Type B pancreatic cell (in vitro differentiated cells): ENCODE results near the gene CALY. TPM values are rescaled to one million over a fixed set of nuclear protein-coding genes. Genes with fewer than 3 reads are reported as not detected.

Source experiments
- DNase-seq: peaks from one replicate; pipeline ENCODE4 v3.0.0; 2021; ENCODE audit warnings: mixed read lengths; ENCODE audit not compliant: unreplicated experiment; ENCODE audit errors: extremely low spot score
- H3K27ac Mint-ChIP-seq: 2 replicates; pipeline ENCODE4 v1.8.0; 2021; ENCODE audit warnings: mild to moderate bottlenecking, mixed read lengths
- H3K27me3 Mint-ChIP-seq: 2 replicates; pipeline ENCODE4 v1.8.0; 2021; ENCODE audit warnings: mixed read lengths
- H3K36me3 Mint-ChIP-seq: 2 replicates; pipeline ENCODE4 v1.8.0; 2021; ENCODE audit warnings: mixed read lengths
- H3K4me1 Mint-ChIP-seq: one replicate; pipeline ENCODE4 v1.8.0; 2021; ENCODE audit warnings: mixed read lengths; ENCODE audit not compliant: unreplicated experiment
- H3K4me3 Mint-ChIP-seq: 2 replicates; pipeline ENCODE4 v1.8.0; 2021; ENCODE audit warnings: mild to moderate bottlenecking, mixed read lengths
- H3K9me3 Mint-ChIP-seq: 2 replicates; pipeline ENCODE4 v1.8.0; 2021; ENCODE audit warnings: mixed read lengths
- total RNA-seq: library from RNA; stranded (reverse); gene quantifications from 2 replicates; pipeline ENCODE4 v1.2.1, GENCODE V29; 2021; ENCODE audit warnings: low replicate concordance
- TF ChIP-seq, protein P1 (sequence below): fragments of 200-600 bp; sonication (generic); conservative IDR thresholded peaks from 2 replicates; pipeline ENCODE4 v1.5.0; 2021; ENCODE audit warnings: antibody characterized with exemption, mild to moderate bottlenecking

The CALY gene
- total RNA-seq, 1 donor from 2014 or later = 3.6 TPM

DNA sequence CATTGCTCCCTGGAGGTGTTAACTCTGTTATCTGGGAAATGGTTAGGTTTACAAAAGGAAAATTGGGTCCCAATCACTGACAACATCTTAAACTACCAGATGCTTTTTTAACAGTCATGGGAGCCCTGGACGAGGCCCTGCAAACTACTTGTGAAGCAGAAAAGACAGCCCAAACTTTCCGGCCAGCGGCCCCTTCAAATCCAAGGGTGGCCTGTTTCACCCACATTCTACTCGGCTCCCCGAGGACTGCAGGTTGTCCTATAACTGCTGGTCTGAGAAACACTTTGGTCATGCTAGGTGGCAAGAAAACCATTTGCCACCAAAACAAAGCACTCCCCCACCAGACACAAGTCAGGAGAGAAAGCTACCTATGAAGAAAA is 30.6 kb downstream of the CALY start:
- Mint-ChIP-seq H3K36me3 (peaks cover 7% of the 10 kb centered on the region), H3K4me1 (peaks cover 19% of the 10 kb centered on the region), H3K4me3 (no peak overlapping the region), H3K27ac (no peak overlapping the region), H3K27me3 (peaks cover 5% of the 10 kb centered on the region), H3K9me3 (no peaks in the 10 kb centered on the region)
- no peak for DNase-seq
- TF ChIP-seq, protein P1, sequence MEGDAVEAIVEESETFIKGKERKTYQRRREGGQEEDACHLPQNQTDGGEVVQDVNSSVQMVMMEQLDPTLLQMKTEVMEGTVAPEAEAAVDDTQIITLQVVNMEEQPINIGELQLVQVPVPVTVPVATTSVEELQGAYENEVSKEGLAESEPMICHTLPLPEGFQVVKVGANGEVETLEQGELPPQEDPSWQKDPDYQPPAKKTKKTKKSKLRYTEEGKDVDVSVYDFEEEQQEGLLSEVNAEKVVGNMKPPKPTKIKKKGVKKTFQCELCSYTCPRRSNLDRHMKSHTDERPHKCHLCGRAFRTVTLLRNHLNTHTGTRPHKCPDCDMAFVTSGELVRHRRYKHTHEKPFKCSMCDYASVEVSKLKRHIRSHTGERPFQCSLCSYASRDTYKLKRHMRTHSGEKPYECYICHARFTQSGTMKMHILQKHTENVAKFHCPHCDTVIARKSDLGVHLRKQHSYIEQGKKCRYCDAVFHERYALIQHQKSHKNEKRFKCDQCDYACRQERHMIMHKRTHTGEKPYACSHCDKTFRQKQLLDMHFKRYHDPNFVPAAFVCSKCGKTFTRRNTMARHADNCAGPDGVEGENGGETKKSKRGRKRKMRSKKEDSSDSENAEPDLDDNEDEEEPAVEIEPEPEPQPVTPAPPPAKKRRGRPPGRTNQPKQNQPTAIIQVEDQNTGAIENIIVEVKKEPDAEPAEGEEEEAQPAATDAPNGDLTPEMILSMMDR = no peak

DNA sequence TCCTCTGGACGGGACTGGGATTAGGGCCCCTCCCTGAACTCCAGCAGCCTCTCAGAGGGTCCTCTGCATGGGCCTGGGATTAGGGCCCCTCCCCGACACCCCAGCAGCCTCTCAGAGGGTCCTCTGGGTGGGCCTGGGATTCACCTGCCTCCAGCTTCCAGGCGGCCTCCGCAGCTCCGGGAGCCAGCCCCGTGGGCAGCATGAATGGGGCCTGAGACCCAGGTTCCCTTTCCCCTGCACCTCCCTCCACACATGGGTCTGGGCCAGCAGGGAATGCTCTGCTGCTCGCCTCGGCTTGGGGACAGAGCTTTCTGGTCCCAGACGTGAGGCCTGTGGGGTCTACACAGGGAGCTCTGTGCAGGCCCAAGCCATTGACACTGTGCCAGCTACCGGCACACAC is 33.5 kb downstream of the CALY start:
- peaks cover 6% of the 10 kb centered on the region for H3K36me3 Mint-ChIP-seq
- no peaks in the 10 kb centered on the region for H3K9me3 Mint-ChIP-seq
- DNase-seq = no peak
- H3K27me3 Mint-ChIP-seq = peaks cover 4% of the 10 kb centered on the region
- no peak overlapping the region for H3K27ac Mint-ChIP-seq
- H3K4me1 Mint-ChIP-seq = peaks cover 19% of the 10 kb centered on the region
- no peak overlapping the region for H3K4me3 Mint-ChIP-seq
- TF ChIP-seq, protein P1 = no peak

- H3K36me3 Mint-ChIP-seq = peaks cover 4% of the 10 kb centered on the region
- TF ChIP-seq, protein P1 = no peak
- no peaks in the 10 kb centered on the region for H3K27me3 Mint-ChIP-seq
- DNase-seq = no peak
- peaks cover 12% of the 10 kb centered on the region for H3K4me1 Mint-ChIP-seq
- no peaks in the 10 kb centered on the region for H3K9me3 Mint-ChIP-seq
- H3K4me3 Mint-ChIP-seq = no peak overlapping the region
- H3K27ac Mint-ChIP-seq = no peak overlapping the region
Measured at GRCh38 chr10:133302230-133302629, 34.5 kb downstream of the CALY start.

DNA sequence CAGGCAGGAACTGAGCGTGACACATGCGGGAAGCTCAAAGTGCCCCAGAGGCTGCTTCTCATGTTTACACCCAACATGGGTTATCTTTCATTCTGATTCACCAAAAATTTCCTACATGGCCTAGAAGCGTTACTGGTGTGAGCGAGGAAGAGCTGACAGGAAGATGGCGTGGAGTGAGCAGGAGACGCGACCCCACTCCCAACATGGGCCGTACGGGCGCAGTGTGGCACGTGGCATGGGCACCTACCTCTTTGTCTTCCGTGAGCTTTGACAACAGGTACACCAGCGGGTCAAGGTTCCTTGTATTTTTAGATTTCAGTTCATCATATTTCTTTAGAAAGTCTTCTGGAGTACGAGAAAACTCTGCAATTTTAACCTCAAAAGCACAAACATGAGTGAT is 37.0 kb downstream of the CALY start:
- Mint-ChIP-seq H3K27me3 (no peaks in the 10 kb centered on the region), H3K27ac (no peak overlapping the region), H3K9me3 (no peaks in the 10 kb centered on the region), H3K36me3 (peaks cover 4% of the 10 kb centered on the region), H3K4me3 (no peak overlapping the region), H3K4me1 (no peaks in the 10 kb centered on the region)
- no peak for DNase-seq
- TF ChIP-seq, protein P1 = no peak

DNA sequence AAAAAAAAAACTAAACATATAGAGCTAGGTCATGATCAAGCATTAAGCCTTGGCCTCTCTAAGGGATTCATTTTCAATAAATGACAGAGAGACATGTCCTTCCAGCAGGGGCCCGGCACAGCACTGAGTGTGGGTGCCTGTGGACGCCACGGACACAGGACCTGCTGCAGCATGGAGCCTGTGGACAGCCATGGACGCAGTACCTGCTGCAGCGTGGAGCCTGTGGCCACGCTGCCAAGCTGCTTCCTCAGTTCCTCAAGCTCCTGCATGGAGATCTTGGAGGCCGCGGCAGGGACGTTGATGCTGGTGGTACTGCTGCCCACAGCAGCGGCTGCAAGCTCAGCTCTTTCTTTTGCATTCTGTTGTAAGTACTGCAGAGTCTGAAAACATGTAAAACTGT is 37.5 kb downstream of the CALY start:
- no peak for DNase-seq
- no peaks in the 10 kb centered on the region for H3K4me1 Mint-ChIP-seq
- no peak overlapping the region for H3K27ac Mint-ChIP-seq
- peaks cover 4% of the 10 kb centered on the region for H3K36me3 Mint-ChIP-seq
- H3K9me3 Mint-ChIP-seq = no peaks in the 10 kb centered on the region
- H3K27me3 Mint-ChIP-seq = no peaks in the 10 kb centered on the region
- TF ChIP-seq, protein P1 = no peak
- no peak overlapping the region for H3K4me3 Mint-ChIP-seq

DNA sequence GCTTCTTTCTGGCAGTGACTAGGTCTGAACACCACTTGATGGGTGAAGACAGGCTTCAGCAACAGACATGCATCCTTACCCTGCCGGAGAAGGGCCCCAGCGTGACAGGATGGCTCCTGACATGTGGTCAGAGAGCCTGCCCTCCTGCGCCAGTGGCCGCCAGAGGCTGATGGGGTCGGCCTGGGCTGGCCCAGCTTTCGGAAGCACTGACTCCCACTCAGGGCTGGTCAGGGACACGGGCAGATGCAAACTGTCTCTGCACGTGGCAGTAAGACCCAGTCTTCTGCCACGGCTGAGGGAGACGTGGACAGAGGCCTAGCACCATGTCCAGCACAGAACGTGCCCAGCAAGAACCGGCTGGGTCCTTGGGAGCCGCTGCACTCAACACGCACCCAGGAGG is 38.2 kb downstream of the CALY start:
- peaks cover 4% of the 10 kb centered on the region for H3K36me3 Mint-ChIP-seq
- no peaks in the 10 kb centered on the region for H3K4me1 Mint-ChIP-seq
- no peak overlapping the region for H3K27ac Mint-ChIP-seq
- TF ChIP-seq, protein P1 = no peak
- H3K27me3 Mint-ChIP-seq = no peaks in the 10 kb centered on the region
- H3K9me3 Mint-ChIP-seq = no peaks in the 10 kb centered on the region
- DNase-seq = no peak
- no peak overlapping the region for H3K4me3 Mint-ChIP-seq
